RPMI8226 (cell line): Measurements from ENCODE around the gene TBC1D23.
"Not testable (repeated sequence)": the region's sequence is repeated elsewhere in the genome, so short reads cannot be mapped to it uniquely, and the experiment has no call there.

Experiments used
- DNase-seq: peaks from one replicate; pipeline ENCODE4 v3.0.0-alpha.2; 2015

Gene TBC1D23

DNA sequence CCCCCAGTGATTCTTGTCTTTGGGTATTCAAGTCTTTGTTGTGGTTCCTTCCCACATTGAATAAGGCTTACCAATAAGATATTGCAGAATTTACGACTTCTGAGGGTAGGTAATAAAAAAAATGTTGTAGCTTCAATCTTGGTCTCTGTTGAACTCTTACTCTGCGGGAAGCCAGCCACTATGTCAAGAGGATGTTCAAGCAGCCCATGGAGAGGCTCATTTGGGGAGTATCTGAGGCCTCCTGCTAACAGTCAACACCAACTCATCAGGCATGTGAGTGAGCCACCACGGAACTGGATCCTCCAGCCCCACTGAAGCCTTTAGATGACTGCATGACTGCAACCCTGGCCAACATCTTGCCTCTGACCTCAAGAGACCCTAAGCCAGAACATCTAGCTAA is 3.2 kb upstream of the TBC1D23 start:
- DNase-seq: peak; percentile 0

GRCh38 chr3:100260081-100260684 is 609 bp upstream of the TBC1D23 start:
- peak; percentile 2 for DNase-seq

GRCh38 chr3:100261485-100261903 is 702 bp downstream of the TBC1D23 start:
- DNase-seq: no peak

GRCh38 chr3:100262925-100263324 is 2.1 kb downstream of the TBC1D23 start:
- DNase-seq: not testable (repeated sequence)

- no peak for DNase-seq
These were observed 2.8 kb downstream of the TBC1D23 start for GRCh38 chr3:100263583-100263982.

- DNase-seq: no peak
These were observed 3.5 kb downstream of the TBC1D23 start for GRCh38 chr3:100264242-100264641.

DNA sequence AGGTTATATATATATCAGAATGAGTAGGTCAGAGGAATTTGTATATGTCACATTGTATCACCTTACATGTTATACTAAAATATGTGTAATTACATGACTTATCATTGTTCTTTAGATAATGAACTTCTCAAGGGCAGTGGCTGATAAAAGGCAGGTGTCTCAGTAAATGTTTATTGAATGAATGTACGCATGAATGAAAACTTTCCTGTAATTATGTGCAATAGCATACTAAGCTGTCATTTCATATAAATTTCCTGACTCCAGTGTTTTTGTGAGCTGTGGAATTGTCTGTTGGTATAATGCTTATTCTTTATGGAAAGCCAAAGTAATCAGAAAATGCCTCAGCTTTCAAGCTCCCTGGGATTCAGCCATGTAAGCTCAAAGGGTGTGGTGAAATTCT is 4.2 kb downstream of the TBC1D23 start:
- no peak for DNase-seq

GRCh38 chr3:100266531-100266930 is 5.7 kb downstream of the TBC1D23 start:
- no peak for DNase-seq

GRCh38 chr3:100268156-100268555 is 7.4 kb downstream of the TBC1D23 start:
- DNase-seq: no peak

GRCh38 chr3:100269001-100269400 is 8.2 kb downstream of the TBC1D23 start:
- no peak for DNase-seq

DNA sequence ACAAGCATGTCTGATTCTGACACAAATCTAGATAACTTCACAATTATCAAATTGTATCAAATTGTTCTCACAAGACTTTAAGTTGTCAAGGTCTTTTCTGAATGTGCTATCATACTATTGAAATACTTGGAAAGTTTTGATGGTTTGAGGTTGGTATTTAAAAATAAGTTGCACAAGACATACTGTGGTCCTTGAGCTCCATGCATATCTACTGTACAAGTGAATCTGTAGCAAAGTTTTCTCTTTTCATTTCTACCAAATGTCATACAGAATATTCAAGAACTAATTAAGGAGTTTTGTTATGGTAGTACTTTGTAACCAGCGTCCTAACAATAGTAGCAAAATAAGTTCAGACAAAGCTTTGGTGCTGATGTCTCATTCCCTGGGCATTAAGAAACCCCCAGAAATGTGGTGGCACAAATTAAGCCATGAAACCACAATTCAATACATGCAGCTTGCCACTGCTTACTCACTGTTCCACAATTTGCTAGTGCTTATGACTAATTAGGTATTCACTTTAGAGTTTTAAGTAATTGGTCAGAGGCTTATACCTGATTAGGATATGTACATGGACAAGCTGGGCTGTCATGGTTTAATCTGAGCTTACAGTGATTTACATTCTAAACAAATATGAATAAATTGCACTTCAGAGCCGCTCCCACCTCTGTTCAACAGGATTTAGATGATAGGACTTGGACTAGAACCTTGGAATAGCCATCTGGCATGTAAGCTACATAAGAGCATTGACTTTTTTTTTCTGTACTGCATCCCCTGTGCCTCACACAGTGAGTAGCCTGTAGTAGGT is 8.8 kb downstream of the TBC1D23 start:
- no peak for DNase-seq

DNA sequence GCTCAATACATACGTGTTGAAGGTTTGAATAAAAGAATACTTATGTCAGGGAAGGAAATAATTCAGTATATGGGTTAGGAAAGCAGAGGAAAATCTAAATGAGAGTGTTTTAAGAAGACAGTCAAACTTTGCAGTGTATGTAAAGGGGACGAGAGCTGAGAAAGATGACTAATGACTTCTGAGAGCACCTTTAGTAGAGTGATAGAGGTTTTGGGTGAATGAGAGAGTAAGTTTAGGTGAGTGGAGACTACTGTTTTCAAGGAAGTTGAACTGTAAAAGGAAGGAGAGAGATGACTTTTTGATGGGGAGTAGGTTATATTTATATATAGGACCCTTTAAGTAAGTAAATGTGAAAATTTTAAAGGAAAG is 9.4 kb downstream of the TBC1D23 start:
- no peak for DNase-seq

GRCh38 chr3:100271522-100271921 is 10.7 kb downstream of the TBC1D23 start:
- DNase-seq: no peak

DNA sequence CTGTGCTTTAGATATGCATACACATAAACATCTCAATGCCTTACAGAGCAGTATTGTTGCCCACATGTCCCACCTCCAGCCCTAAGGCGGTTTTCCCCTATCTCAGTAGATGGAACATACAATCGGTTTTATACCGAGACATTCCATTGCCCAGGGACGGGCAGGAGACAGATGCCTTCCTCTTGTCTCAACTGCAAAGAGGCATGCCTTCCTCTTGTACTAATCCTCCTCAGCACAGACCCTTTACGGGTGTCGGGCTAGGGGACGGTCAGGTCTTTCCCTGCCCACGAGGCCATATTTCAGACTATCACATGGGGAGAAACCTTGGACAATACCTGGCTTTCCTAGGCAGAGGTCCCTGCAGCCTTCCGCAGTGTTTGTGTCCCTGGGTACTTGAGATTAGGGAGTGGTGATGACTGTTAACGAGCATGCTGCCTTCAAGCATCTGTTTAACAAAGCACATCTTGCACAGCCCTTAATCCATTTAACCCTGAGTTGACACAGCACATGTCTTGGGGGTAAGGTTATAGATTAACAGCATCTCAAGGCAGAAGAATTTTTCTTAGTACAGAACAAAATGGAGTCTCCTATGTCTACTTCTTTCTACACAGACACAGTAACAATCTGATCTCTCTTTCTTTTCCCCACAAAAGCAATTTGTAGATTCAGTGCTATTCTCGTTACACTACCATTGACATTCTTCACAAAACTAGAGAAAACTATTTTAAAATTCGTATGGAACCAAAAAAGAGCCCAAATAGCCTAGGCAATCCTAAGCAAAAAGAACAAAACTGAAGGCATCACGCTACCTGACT is 12.2 kb downstream of the TBC1D23 start:
- DNase-seq: not testable (repeated sequence)

DNA sequence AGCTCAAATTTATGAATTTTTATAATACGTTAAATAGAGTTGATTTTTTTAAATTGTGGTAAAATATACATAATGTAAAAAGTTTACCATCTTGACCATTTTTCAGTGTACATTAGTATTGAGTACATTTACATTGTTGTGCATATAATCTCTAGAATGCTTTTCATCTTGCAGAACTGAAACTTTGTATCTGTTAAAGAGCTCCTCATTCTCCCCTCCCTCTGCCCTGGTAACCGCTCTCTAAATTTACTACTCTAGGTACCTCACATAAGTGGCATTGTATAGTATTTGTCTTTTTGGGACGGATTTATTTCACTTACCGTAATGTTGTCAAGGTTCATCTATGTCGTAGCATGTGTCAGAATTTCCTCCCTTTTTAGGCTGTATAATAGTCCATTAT is 13.6 kb downstream of the TBC1D23 start:
- DNase-seq: no peak

DNA sequence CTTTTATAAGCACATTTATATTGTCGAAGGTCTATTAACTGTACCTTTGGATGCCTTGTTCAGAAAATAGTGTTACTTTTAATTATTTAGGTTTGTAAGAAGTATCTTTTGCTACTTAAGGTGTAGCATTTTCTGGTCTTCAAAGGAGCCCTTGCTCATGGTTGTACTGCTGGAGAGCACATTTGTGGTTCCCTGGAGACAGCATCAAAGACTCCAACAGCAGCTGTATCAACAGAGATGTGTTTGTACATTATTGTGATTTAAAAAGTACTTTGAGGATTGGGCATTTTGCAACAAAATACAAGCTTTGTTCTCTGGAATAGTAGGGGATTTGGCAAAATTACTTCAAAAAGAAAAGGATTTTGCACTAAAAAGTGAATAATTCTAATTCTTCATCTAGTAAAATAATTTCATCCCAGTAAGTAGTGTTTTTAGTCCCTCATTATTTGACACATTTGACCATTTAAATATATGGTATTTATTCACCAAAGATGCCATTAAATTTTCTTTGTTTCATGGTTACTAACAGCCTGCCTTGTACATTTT is 16.5 kb downstream of the TBC1D23 start:
- no peak for DNase-seq

DNA sequence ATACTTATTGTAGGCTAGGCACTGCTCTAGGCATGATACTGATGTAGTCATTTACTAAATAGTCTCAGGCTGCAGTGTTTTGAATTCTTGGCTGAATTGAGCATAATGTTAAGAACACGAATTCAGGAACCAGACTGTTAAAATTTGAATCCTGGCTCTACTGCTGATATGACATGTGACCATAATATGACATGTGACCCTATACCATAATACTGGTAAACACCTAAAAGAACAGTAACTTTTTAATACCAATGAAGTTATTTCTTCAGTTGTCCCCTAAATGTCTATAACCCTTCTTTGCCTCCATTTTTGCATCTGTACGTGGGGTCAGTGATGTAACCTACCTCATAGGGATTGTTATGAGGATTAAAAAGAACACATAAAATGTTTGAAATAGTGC is 18.1 kb downstream of the TBC1D23 start:
- DNase-seq: no peak

DNA sequence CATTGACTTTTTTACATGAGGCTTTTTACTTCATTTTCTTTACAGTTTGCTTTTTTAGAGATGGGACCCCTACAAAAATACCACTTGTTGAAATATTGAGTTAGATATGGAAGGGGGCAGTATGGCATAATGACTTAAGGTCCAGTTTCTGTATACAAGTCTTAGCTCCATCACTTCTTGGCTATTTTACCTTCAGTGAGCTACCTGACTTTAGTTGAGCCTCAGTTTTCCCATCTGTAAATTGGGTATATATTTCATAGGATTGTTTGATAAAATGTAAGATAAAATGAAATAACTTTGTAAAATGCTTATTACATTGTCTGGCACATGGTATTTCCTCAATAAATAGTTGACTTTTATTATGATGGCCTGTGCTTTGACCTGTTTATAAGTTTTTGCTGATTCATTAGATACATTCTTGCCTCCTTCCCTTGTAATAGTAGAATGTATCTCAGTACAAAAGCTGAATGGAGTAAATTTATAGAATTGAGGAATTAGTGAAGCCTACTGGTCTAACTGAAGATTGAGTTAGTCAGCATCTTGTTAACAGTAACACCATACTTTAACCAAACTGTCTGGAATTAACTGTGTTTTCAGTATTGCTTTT is 27.6 kb downstream of the TBC1D23 start:
- DNase-seq: no peak

DNA sequence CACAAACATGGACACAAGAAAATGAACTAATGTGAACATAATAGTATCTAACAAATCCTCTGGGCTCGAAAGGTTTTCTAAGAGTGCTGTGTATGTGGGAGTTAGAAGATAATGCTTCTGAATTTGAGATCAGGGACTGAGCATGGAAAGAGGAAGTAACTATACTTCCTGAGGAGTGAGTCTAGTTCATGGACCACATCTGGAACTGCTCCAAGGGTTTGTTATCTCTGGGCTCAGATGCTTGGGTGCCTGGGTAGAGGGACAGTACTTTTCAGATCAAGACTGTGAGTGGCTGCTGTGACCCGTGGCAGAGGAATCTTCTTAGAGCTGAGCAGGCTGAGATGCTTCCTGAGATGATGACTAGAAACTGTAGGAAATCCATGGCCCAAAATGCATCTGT is 28.5 kb downstream of the TBC1D23 start:
- peak; percentile 37 for DNase-seq

DNA sequence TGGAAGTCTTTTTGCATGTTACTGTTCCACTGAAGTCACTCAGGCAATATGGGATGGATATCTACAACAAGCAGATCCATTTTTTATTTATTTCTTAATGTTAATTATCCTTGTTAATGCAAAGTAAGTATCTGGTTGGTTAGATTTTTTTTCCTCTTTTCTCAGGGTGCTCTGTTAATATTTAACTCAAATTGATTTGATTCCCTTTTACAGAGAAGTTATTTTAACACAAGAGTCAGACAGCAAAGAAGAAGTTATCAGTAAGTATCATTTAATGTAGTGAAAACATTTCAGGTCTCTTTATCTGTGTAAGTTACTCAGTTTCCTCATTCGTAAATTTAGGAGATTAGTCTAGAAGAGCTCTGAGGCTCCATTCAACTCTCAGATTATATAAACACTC is 34.3 kb downstream of the TBC1D23 start:
- no peak for DNase-seq

DNA sequence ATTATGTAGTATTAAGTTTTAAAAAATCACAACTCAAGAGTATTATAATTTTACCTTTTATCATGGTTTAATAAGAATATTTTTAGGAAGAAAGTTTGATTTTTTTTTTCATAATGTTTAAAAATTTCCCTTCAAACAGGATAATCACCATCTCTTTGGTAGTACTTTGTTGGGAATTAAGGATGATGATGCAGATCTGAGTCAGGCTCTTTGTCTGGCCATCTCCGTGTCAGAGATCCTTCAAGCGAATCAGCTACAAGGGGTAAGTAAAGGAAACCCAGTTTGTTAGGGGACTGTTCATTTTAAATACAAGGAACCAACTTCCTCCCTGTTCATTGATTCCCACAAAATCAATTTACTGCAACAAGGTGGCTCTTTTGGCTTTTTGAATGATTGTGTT is 37.0 kb downstream of the TBC1D23 start:
- DNase-seq: no peak

DNA sequence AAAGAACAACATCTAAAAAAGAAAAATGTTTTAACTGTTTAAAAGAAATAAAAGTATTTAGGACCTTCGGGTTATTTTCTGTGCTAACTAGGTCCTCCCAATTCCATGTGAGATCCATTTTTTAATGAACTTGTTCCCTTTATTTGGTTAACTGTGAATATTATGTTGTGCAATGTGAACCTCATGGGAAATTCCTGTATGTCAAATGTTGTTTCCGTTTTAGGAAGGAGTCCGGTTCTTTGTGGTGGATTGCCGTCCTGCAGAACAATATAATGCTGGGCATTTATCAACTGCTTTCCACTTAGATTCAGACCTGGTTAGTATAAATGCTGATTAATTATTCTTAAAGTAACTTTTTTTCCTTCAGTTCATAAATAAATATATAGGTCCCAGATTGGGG is 38.2 kb downstream of the TBC1D23 start:
- no peak for DNase-seq

DNA sequence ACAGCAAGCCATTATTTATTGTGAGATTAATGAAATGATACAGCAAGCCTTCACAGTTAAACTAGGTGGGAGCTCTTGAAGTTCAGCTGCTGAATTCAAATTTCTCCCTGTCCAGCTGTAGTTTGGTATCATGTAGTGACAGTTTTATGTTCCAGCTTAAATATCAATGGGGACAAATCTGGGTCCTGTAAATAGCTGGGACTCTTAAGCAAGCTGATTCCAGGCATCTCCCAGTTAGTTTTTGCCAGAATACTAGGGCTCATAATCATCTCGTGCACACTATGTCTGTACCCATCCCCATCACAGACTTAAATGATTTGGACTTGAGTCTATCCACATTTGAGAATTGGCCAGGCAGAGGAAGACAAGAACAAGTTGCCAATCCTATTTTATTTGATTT is 45.9 kb downstream of the TBC1D23 start:
- DNase-seq: no peak
